Measurements from ENCODE around the gene SKP1. TPM values are rescaled to one million over a fixed set of nuclear protein-coding genes. Genes with fewer than 3 reads are reported as not detected.

SKP1 gene
- total and polyA plus RNA-seq, 5 donors from 2014 or later: 310 to 1,272 (median 1,236) TPM

DNA sequence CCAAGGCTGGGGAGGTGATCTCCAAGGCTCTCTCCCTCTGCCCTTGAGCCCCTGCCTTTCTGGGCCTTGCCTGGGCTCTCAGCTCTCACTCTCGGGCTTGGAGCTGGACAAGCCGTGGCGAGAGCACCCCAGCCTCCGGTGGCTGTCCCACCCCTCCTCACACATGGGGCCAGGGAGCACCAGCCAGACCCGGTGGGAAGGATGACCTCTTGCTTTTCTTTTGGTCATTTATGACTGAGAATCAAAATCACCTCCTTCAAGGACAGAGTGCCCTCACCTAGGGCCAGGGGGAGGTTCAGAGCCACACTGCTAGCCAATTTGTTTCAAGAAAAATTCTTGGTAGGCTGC is 48.1 kb downstream of the SKP1 start:
- DNase-seq (no peak), ATAC-seq (ENCODE audit: low read depth in 2 of 2) (no peak)
- peaks cover 46% of the 10 kb centered on the region for H3K36me3 Mint-ChIP-seq
- peak overlapping the region in 3 of 4 donors; percentile 92 to 97 (median 93) for H3K4me3 Mint-ChIP-seq
- no peaks in the 10 kb centered on the region for H3K27me3 ChIP-seq (ENCODE audit: control insufficient read depth, insufficient read depth, low read length)
- peaks cover 5% of the 10 kb centered on the region for H3K27me3 Mint-ChIP-seq
- peak overlapping the region; percentile 93 for H3K27ac ChIP-seq (ENCODE audit: insufficient read depth, low read length, poor library complexity, severe bottlenecking)
- peak overlapping the region; percentile 98 for H3K27ac Mint-ChIP-seq
- peaks cover 100% of the 10 kb centered on the region for H3K4me1 ChIP-seq (ENCODE audit: control insufficient read depth, insufficient read depth, low read length, poor library complexity, severe bottlenecking)
- no peaks in the 10 kb centered on the region for H3K9me3 ChIP-seq (ENCODE audit: control insufficient read depth in 2 of 2, low read length in 2 of 2)
- peaks cover 12 to 100% (median 49%) of the 10 kb centered on the region in 4 donors for H3K4me1 Mint-ChIP-seq
- no peaks in the 10 kb centered on the region for H3K9me3 Mint-ChIP-seq
- H3K4me3 ChIP-seq (ENCODE audit: low read depth, low read length): peak overlapping the region; percentile 65
- H3K36me3 ChIP-seq (ENCODE audit: control insufficient read depth, insufficient read depth, low read length): peaks cover 21% of the 10 kb centered on the region

DNA sequence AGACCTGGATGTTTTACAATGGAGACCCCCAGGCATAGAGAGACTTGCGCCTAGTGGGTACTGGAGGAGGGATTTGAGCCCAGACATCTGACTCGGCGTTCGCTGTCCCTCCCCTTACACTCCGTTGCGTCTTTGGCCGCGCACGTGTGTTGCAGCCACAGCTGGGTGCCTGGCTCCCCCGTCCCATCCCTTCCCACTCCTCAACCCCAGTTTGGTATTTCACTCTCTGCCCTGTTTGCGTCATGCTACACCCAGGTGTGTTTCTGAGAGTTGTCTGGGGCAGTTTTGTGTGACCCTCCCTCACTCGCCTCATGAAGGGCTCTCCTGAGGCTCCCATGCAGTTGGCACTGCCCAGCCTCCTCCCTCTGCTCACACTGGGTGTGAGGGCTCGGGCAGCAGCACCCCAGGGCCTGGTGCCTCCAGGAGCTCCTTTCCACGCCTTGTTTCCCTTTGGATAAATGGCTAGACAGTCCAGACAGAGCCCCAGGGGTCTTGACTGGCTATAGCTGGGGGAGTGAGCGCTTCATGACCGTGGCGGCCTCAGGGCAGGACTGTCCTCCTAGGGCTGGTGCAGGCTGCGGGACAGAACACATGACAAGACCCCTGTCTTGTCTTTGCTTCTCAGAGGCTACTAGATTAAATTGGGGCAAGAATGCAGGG is 48.6 kb downstream of the SKP1 start:
- Mint-ChIP-seq H3K4me3 (peak overlapping the region; percentile 90 to 97 (median 92)), H3K27ac (peak overlapping the region; percentile 92 to 98 (median 98)), H3K36me3 (peaks cover 50% of the 10 kb centered on the region), H3K4me1 (peaks cover 12 to 100% (median 53%) of the 10 kb centered on the region in 4 donors), H3K9me3 (no peaks in the 10 kb centered on the region), H3K27me3 (peaks cover 9% of the 10 kb centered on the region)
- H3K27ac ChIP-seq (ENCODE audit: insufficient read depth, low read length, poor library complexity, severe bottlenecking): peak overlapping the region; percentile 93
- no peaks in the 10 kb centered on the region for H3K27me3 ChIP-seq (ENCODE audit: control insufficient read depth, insufficient read depth, low read length)
- peaks cover 100% of the 10 kb centered on the region for H3K4me1 ChIP-seq (ENCODE audit: control insufficient read depth, insufficient read depth, low read length, poor library complexity, severe bottlenecking)
- peaks cover 21% of the 10 kb centered on the region for H3K36me3 ChIP-seq (ENCODE audit: control insufficient read depth, insufficient read depth, low read length)
- DNase-seq (no peak), ATAC-seq (ENCODE audit: low read depth in 2 of 2) (no peak)
- peak overlapping the region; percentile 65 for H3K4me3 ChIP-seq (ENCODE audit: low read depth, low read length)
- no peaks in the 10 kb centered on the region for H3K9me3 ChIP-seq (ENCODE audit: control insufficient read depth in 2 of 2, low read length in 2 of 2)

DNA sequence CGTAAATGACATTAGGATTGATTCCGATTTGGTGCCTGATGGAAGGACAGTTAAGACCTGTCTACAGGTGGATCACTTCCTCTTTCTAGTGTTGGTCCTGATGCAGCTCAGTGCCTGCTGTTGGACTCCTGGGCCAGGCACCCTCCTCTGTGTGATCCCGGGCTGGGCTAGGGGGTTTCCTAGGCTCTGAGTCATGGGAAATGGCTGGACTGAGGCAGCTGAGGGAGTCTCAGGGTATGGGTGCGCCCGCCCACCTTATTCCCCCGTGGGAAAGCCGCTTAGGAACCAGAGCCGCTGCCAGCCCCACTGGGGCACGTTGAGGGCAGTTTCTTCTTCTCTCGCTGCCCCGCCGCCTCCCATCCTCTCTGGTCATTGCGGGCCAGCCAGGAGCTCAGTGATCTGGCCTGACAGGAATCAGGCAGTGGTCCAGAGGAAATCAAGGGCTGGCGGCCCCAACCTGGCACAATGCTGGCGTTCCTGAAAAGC is 49.3 kb downstream of the SKP1 start:
- Histone ChIP-seq H3K27me3 (ENCODE audit: control insufficient read depth, insufficient read depth, low read length) (no peaks in the 10 kb centered on the region), H3K36me3 (ENCODE audit: control insufficient read depth, insufficient read depth, low read length) (peaks cover 21% of the 10 kb centered on the region), H3K4me1 (ENCODE audit: control insufficient read depth, insufficient read depth, low read length, poor library complexity, severe bottlenecking) (peaks cover 100% of the 10 kb centered on the region), H3K27ac (ENCODE audit: insufficient read depth, low read length, poor library complexity, severe bottlenecking) (peak overlapping the region; percentile 93), H3K9me3 (ENCODE audit: control insufficient read depth in 2 of 2, low read length in 2 of 2) (no peaks in the 10 kb centered on the region), H3K4me3 (ENCODE audit: low read depth, low read length) (peak overlapping the region; percentile 55)
- peaks cover 11 to 100% (median 52%) of the 10 kb centered on the region in 4 donors for H3K4me1 Mint-ChIP-seq
- ATAC-seq (ENCODE audit: low read depth in 2 of 2) (no peak), DNase-seq (peak in 1 of 3 donors; percentile 58)
- H3K27me3 Mint-ChIP-seq: peaks cover 9% of the 10 kb centered on the region
- H3K4me3 Mint-ChIP-seq: peak overlapping the region; percentile 90 to 97 (median 92)
- H3K27ac Mint-ChIP-seq: peak overlapping the region; percentile 92 to 98 (median 98)
- no peaks in the 10 kb centered on the region for H3K9me3 Mint-ChIP-seq
- H3K36me3 Mint-ChIP-seq: peaks cover 49% of the 10 kb centered on the region

DNA sequence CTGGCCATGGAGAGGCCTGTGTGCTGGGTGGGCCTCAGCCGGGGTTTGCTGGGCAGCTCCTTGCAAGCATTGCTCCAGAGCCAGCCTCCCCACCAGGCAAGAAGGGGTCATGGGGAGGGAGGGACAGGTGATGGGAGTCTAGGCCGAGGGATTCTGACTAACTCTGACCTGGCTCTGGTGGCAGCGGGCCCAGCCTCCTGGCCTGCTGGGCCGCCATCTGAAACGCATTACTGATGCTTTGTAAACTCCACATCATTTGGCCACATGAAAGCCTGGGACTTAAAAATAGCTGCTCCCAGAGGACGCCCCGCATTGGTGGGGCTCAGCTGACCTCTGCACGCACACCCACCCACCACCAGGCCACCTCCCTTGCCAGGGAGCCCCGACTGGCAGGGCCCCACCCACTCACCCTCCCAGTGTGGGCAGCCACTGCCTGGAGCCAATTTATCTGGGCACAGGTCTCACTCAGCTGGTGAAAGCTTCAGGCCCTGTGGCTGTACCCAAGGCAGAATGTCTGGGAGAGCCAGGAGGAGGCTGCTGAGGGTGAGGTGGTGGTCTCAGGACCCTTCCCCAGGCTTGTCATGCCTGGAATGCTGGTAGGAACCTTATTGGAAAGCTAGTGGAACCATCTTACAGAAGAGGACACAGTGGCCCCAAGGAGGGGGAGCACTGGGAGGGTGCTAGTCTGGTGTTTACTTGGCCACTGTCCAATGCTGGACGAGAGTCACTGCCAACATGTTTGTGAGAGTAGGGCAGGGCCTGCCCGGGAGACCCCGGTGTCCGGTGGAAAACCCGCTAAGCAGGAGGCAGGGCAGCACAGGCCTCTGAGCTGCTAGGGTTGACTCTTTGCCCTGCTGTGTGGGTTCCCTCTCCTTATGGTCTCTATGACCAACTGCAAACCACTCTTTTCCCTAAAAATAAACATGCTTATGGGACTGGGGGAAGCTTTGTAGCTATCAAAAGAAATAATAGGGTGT is 51.4 kb downstream of the SKP1 start:
- Histone ChIP-seq H3K27me3 (ENCODE audit: control insufficient read depth, insufficient read depth, low read length) (no peaks in the 10 kb centered on the region), H3K36me3 (ENCODE audit: control insufficient read depth, insufficient read depth, low read length) (peaks cover 15% of the 10 kb centered on the region), H3K27ac (ENCODE audit: insufficient read depth, low read length, poor library complexity, severe bottlenecking) (peak overlapping the region; percentile 72), H3K9me3 (ENCODE audit: control insufficient read depth in 2 of 2, low read length in 2 of 2) (no peaks in the 10 kb centered on the region), H3K4me1 (ENCODE audit: control insufficient read depth, insufficient read depth, low read length, poor library complexity, severe bottlenecking) (peaks cover 100% of the 10 kb centered on the region), H3K4me3 (ENCODE audit: low read depth, low read length) (peak overlapping the region; percentile 62)
- Mint-ChIP-seq H3K4me3 (peak overlapping the region; percentile 85 to 97 (median 92)), H3K9me3 (no peaks in the 10 kb centered on the region), H3K4me1 (peaks cover 0 to 100% (median 47%) of the 10 kb centered on the region in 4 donors), H3K36me3 (peaks cover 45% of the 10 kb centered on the region), H3K27ac (peak overlapping the region; percentile 92 to 98 (median 96)), H3K27me3 (peaks cover 9% of the 10 kb centered on the region)
- no peak for DNase-seq
- ATAC-seq (ENCODE audit: low read depth in 2 of 2): no peak

DNA sequence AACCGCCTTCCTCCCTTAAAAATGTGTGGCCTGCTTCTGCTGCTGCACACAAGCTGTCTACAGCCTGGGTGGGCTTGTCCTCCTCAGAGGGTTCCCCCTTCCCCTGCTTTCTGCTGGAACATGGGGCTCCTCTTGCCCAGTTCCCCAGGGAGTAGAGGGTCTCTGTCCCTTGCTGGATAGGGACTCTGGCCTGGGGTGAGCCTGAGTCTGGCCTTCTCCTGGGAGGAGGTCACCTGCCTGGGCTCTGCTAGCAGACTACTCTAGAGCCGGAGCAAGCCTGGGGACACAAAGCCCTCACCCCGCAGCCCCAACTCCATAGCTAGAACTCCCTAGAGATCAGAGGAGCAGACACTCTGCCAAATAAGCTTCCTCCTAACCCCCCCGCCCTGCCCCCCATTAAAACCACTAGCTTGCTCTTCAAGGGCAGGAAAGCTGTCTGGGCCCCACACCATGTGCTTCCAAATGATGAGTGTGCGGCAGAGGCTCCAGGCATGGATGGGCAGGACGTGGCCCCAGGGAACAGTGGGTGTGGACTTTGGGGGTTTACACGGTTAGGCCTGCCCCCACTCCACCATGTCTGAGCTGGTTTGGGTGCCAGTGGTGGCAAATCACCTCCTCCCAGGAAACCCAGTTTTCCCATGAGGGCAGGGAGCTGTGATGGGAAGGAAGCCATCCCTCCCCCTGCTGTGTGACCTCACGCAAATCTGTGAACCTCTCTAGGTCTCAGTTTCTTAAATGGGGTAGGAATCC is 52.3 kb downstream of the SKP1 start:
- Mint-ChIP-seq H3K36me3 (peaks cover 51% of the 10 kb centered on the region), H3K27ac (peak overlapping the region; percentile 90 to 96 (median 92)), H3K9me3 (no peaks in the 10 kb centered on the region), H3K27me3 (peaks cover 9% of the 10 kb centered on the region), H3K4me3 (peak overlapping the region; percentile 85 to 97 (median 92)), H3K4me1 (peaks cover 0 to 100% (median 54%) of the 10 kb centered on the region in 4 donors)
- Histone ChIP-seq H3K36me3 (ENCODE audit: control insufficient read depth, insufficient read depth, low read length) (peaks cover 20% of the 10 kb centered on the region), H3K27ac (ENCODE audit: insufficient read depth, low read length, poor library complexity, severe bottlenecking) (peak overlapping the region; percentile 72), H3K4me1 (ENCODE audit: control insufficient read depth, insufficient read depth, low read length, poor library complexity, severe bottlenecking) (peaks cover 100% of the 10 kb centered on the region), H3K27me3 (ENCODE audit: control insufficient read depth, insufficient read depth, low read length) (no peaks in the 10 kb centered on the region), H3K9me3 (ENCODE audit: control insufficient read depth in 2 of 2, low read length in 2 of 2) (no peaks in the 10 kb centered on the region), H3K4me3 (ENCODE audit: low read depth, low read length) (peak overlapping the region; percentile 61)
- peak in 1 of 3 donors; percentile 35 for DNase-seq
- ATAC-seq (ENCODE audit: low read depth in 2 of 2): no peak

DNA sequence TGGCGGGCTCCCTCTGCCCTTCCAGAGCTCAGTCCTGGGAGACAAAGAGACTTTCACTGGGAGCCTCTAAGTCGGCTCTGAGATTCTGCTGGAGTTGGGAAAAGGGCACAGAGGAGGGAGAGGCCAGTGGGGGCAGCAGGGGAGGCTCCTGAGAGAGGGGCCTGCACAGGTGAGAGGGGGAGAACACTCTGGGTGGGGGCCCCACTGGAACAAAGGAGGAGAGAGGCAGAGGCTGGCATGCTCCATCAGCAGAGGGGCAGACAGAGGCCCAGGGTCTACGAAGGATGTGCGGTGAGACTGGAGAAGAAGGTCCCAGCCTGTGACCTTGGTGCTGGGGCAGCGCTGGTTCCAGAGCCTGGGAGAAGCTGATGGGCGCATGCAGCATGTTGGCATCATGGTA is 53.4 kb downstream of the SKP1 start:
- no peaks in the 10 kb centered on the region for H3K9me3 Mint-ChIP-seq
- Histone ChIP-seq H3K4me1 (ENCODE audit: control insufficient read depth, insufficient read depth, low read length, poor library complexity, severe bottlenecking) (peaks cover 100% of the 10 kb centered on the region), H3K36me3 (ENCODE audit: control insufficient read depth, insufficient read depth, low read length) (peaks cover 25% of the 10 kb centered on the region), H3K27me3 (ENCODE audit: control insufficient read depth, insufficient read depth, low read length) (no peaks in the 10 kb centered on the region), H3K9me3 (ENCODE audit: control insufficient read depth in 2 of 2, low read length in 2 of 2) (no peaks in the 10 kb centered on the region), H3K27ac (ENCODE audit: insufficient read depth, low read length, poor library complexity, severe bottlenecking) (peak overlapping the region; percentile 53), H3K4me3 (ENCODE audit: low read depth, low read length) (peak overlapping the region; percentile 61)
- no peak for DNase-seq
- peaks cover 0 to 97% (median 59%) of the 10 kb centered on the region in 4 donors for H3K4me1 Mint-ChIP-seq
- peaks cover 51% of the 10 kb centered on the region for H3K36me3 Mint-ChIP-seq
- peak overlapping the region; percentile 51 to 97 (median 92) for H3K4me3 Mint-ChIP-seq
- peaks cover 14% of the 10 kb centered on the region for H3K27me3 Mint-ChIP-seq
- no peak for ATAC-seq (ENCODE audit: low read depth in 2 of 2)
- H3K27ac Mint-ChIP-seq: peak overlapping the region; percentile 86 to 96 (median 90)

DNA sequence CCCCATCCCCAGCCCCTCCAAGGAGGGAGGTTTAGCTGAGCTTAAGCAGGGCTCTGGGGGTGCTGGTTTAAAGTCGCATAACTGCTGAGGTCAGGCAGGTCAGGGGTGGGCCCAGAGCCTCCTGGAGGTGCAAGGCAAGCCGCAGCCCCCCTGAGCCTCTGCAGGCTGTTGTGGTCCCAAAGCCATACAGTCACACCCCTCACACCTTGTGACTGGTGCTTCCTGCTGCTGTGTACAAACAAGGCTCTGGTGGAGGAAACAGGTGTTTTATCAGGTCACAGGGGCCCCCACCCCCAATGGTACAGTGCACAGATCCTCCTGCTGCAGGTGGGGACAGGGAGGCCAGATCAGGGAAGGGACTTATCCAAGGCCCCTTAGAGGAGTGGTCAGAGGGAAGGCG is 54.2 kb downstream of the SKP1 start:
- peak; percentile 35 to 87 (median 70) for DNase-seq
- Histone ChIP-seq H3K27me3 (ENCODE audit: control insufficient read depth, insufficient read depth, low read length) (no peaks in the 10 kb centered on the region), H3K4me3 (ENCODE audit: low read depth, low read length) (peak overlapping the region; percentile 61), H3K9me3 (ENCODE audit: control insufficient read depth in 2 of 2, low read length in 2 of 2) (no peaks in the 10 kb centered on the region), H3K4me1 (ENCODE audit: control insufficient read depth, insufficient read depth, low read length, poor library complexity, severe bottlenecking) (peaks cover 100% of the 10 kb centered on the region), H3K27ac (ENCODE audit: insufficient read depth, low read length, poor library complexity, severe bottlenecking) (peak overlapping the region; percentile 64), H3K36me3 (ENCODE audit: control insufficient read depth, insufficient read depth, low read length) (peaks cover 32% of the 10 kb centered on the region)
- H3K4me1 Mint-ChIP-seq: peaks cover 4 to 94% (median 57%) of the 10 kb centered on the region in 4 donors
- H3K27ac Mint-ChIP-seq: peak overlapping the region; percentile 90 to 96 (median 92)
- H3K9me3 Mint-ChIP-seq: peaks cover 0 to 2% (median 0%) of the 10 kb centered on the region in 7 donors
- ATAC-seq (ENCODE audit: low read depth in 2 of 2): peak; percentile 80 to 83
- H3K36me3 Mint-ChIP-seq: peaks cover 58% of the 10 kb centered on the region
- peak overlapping the region; percentile 51 to 97 (median 92) for H3K4me3 Mint-ChIP-seq
- peaks cover 21% of the 10 kb centered on the region for H3K27me3 Mint-ChIP-seq
